Rectal smooth muscle tissue (tissue), 1 donor: ENCODE results near the gene PCNX2.
"Not testable (repeated sequence)": the region's sequence is repeated elsewhere in the genome, so short reads cannot be mapped to it uniquely, and the experiment has no call there.

Experiments
- H3K27ac ChIP-seq: one replicate; pipeline ENCODE4 v1.7.0; 2013; ENCODE audit warnings: low read depth, low read length, inconsistent platforms
- H3K27me3 ChIP-seq: one replicate; pipeline ENCODE4 v1.7.0; 2013; ENCODE audit warnings: low read length; ENCODE audit not compliant: control insufficient read depth, insufficient read depth
- H3K36me3 ChIP-seq: one replicate; pipeline ENCODE4 v1.7.0; 2013; ENCODE audit warnings: low read length; ENCODE audit not compliant: control insufficient read depth, insufficient read depth
- H3K4me1 ChIP-seq: one replicate; pipeline ENCODE4 v1.7.0; 2013; ENCODE audit warnings: low read length; ENCODE audit not compliant: control insufficient read depth, insufficient read depth
- H3K4me3 ChIP-seq: one replicate; pipeline ENCODE4 v1.7.0; 2013; ENCODE audit warnings: low read length
- H3K9ac ChIP-seq: one replicate; pipeline ENCODE4 v1.7.0; 2013; ENCODE audit warnings: low read length

Gene PCNX2

DNA sequence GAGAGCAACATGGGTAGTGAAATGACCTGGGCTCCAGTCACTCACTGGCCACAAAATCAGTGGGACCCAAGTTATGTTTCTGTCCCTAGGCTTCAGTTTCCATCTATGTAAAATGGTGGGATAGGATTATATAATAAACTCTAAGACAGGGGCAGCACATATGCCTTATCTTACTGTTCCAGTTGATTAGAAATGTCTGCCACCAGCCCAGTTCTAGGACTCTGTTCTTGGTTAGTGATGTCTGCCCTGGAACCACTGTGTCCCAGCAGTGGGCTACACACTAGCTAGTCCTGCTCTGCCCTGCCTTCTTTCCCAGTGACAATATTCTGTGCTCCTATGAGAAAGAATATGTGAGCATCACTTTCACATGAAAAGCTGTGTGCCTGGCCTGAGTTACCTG lies 138.3 kb downstream of the PCNX2 start:
- H3K27ac ChIP-seq: no peak overlapping the region
- H3K27me3 ChIP-seq: no peaks in the 10 kb centered on the region
- no peaks in the 10 kb centered on the region for H3K4me1 ChIP-seq
- no peak overlapping the region for H3K9ac ChIP-seq
- peaks cover 2% of the 10 kb centered on the region for H3K36me3 ChIP-seq
- H3K4me3 ChIP-seq: no peak overlapping the region

DNA sequence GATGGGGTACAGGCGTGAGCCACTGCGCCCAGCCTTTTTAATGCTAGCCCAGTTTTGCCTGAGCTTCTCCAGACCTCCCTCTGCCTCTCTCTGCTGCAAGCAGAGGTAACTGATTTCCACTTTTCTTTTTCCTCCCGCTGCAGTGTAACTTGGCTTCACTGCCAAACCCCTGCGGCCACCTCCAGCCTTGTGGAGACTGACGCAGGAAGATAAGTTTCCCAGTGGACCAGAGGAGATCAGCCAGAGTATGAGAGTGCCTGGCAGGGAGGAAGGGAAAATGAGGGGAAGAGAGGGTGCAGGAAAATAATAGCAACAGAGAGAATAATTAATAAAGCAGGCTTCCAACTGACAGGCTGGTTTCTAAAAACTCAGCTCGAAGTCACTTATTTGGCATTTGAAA lies 143.7 kb downstream of the PCNX2 start:
- no peak overlapping the region for H3K27ac ChIP-seq
- no peak overlapping the region for H3K4me3 ChIP-seq
- H3K27me3 ChIP-seq: no peaks in the 10 kb centered on the region
- no peak overlapping the region for H3K9ac ChIP-seq
- no peaks in the 10 kb centered on the region for H3K4me1 ChIP-seq
- no peaks in the 10 kb centered on the region for H3K36me3 ChIP-seq

- no peak overlapping the region for H3K9ac ChIP-seq
- H3K27ac ChIP-seq: no peak overlapping the region
- no peak overlapping the region for H3K4me3 ChIP-seq
- H3K27me3 ChIP-seq: no peaks in the 10 kb centered on the region
- H3K4me1 ChIP-seq: no peaks in the 10 kb centered on the region
- H3K36me3 ChIP-seq: no peaks in the 10 kb centered on the region
Observed at GRCh38 chr1:233144434-233144833, 151.1 kb downstream of the PCNX2 start.

GRCh38 chr1:233143241-233143640 lies 152.3 kb downstream of the PCNX2 start:
- H3K27ac ChIP-seq: no peak overlapping the region
- no peaks in the 10 kb centered on the region for H3K27me3 ChIP-seq
- H3K4me1 ChIP-seq: no peaks in the 10 kb centered on the region
- no peak overlapping the region for H3K9ac ChIP-seq
- no peak overlapping the region for H3K4me3 ChIP-seq
- no peaks in the 10 kb centered on the region for H3K36me3 ChIP-seq

DNA sequence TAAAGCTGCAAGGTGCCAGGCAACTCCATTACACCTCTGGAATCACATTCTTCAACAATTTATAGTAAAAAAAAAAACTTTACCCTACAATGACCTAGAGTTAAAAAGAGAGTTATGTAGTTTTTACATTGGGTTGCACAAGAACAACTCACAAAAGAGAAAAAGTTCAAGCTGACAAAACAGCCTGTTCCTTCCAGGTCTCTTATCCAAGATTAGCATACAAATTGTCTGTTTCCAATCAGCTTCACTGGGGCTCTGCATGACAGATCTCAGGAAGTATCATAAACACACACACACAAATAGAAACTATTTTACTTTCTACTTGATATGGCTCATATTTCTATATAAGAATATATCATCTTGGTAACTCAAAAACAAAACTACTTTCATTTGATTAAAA lies 154.6 kb downstream of the PCNX2 start:
- Histone ChIP-seq H3K27me3 (no peaks in the 10 kb centered on the region), H3K4me3 (no peak overlapping the region), H3K9ac (no peak overlapping the region), H3K36me3 (no peaks in the 10 kb centered on the region), H3K4me1 (no peaks in the 10 kb centered on the region), H3K27ac (no peak overlapping the region)

DNA sequence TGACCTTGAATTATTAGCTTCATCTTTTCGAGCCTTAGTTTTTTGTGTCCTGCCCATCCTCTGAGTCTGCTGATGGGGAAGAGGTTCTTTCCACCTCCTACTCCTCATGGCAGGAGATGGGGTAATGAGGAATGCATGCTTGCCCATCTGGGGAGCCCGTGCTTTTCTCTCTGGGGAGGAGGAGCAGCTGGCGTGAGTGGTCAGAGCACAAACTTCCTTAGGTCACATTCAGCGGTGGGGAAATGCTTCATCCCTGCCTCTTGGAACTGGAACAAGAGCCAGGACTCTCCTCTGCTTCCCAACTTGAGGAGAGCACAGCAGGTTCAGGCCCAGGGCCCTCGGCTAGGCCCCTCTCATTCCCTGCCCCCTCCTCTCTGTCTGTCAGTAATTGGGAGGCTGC lies 155.0 kb downstream of the PCNX2 start:
- H3K27me3 ChIP-seq: no peaks in the 10 kb centered on the region
- H3K27ac ChIP-seq: no peak overlapping the region
- H3K9ac ChIP-seq: no peak overlapping the region
- H3K36me3 ChIP-seq: no peaks in the 10 kb centered on the region
- H3K4me1 ChIP-seq: no peaks in the 10 kb centered on the region
- H3K4me3 ChIP-seq: no peak overlapping the region

DNA sequence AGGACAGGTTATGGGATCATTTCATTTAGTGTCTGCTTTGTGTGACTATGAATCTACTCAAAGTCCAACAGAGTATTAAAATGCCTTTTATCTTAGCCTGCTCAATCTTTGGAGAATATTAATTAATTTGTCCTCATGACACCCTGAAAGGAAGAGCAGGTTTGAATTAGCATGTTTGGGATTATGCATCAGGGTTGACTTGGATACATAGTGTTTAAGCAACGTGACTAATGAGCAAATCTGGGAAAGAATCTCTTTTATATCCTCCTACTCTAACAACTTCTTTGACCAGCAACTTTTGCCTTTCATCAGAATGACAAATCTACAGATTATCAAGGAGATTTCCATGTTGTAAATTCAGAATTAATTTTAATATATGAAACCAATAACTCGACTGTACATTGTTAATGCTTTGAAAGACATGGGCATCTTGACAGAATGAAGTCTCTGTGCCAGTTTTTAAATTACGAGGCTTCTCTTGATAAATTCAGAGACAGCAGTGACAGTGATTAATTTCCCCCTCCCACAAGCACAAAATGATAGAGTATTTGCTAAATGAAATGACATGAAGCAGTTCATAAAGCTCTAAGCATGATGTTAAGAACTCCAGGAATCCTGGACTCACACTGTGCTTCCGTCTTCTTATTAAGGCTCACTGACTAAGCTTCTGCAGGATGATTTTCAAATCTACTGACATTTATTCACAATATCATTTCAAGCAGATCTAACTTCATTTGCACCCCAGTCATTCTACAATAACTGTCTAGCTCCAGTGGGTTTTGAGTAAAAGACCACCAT lies 156.5 kb downstream of the PCNX2 start:
- H3K9ac ChIP-seq: no peak overlapping the region
- H3K4me3 ChIP-seq: no peak overlapping the region
- H3K36me3 ChIP-seq: no peaks in the 10 kb centered on the region
- H3K27ac ChIP-seq: no peak overlapping the region
- H3K27me3 ChIP-seq: no peaks in the 10 kb centered on the region
- H3K4me1 ChIP-seq: no peaks in the 10 kb centered on the region

GRCh38 chr1:233135833-233136232 lies 159.7 kb downstream of the PCNX2 start:
- no peak overlapping the region for H3K27ac ChIP-seq
- no peaks in the 10 kb centered on the region for H3K27me3 ChIP-seq
- no peaks in the 10 kb centered on the region for H3K36me3 ChIP-seq
- H3K4me3 ChIP-seq: no peak overlapping the region
- H3K9ac ChIP-seq: no peak overlapping the region
- H3K4me1 ChIP-seq: no peaks in the 10 kb centered on the region

- Histone ChIP-seq H3K36me3 (no peaks in the 10 kb centered on the region), H3K9ac (no peak overlapping the region), H3K27ac (no peak overlapping the region), H3K27me3 (no peaks in the 10 kb centered on the region), H3K4me3 (no peak overlapping the region), H3K4me1 (no peaks in the 10 kb centered on the region)
Observed at GRCh38 chr1:233132445-233132844, 163.1 kb downstream of the PCNX2 start.

GRCh38 chr1:233129031-233129430 lies 166.5 kb downstream of the PCNX2 start:
- not testable (repeated sequence) for H3K27me3 ChIP-seq, H3K4me1 ChIP-seq, H3K36me3 ChIP-seq, H3K27ac ChIP-seq, H3K9ac ChIP-seq, H3K4me3 ChIP-seq

- no peaks in the 10 kb centered on the region for H3K36me3 ChIP-seq
- H3K4me3 ChIP-seq: no peak overlapping the region
- no peak overlapping the region for H3K27ac ChIP-seq
- no peaks in the 10 kb centered on the region for H3K27me3 ChIP-seq
- H3K9ac ChIP-seq: no peak overlapping the region
- H3K4me1 ChIP-seq: no peaks in the 10 kb centered on the region
Observed at GRCh38 chr1:233127157-233127556, 168.4 kb downstream of the PCNX2 start.

GRCh38 chr1:233122779-233123178 lies 172.7 kb downstream of the PCNX2 start:
- Histone ChIP-seq H3K4me3 (no peak overlapping the region), H3K27me3 (no peaks in the 10 kb centered on the region), H3K27ac (no peak overlapping the region), H3K36me3 (no peaks in the 10 kb centered on the region), H3K4me1 (no peaks in the 10 kb centered on the region), H3K9ac (no peak overlapping the region)

DNA sequence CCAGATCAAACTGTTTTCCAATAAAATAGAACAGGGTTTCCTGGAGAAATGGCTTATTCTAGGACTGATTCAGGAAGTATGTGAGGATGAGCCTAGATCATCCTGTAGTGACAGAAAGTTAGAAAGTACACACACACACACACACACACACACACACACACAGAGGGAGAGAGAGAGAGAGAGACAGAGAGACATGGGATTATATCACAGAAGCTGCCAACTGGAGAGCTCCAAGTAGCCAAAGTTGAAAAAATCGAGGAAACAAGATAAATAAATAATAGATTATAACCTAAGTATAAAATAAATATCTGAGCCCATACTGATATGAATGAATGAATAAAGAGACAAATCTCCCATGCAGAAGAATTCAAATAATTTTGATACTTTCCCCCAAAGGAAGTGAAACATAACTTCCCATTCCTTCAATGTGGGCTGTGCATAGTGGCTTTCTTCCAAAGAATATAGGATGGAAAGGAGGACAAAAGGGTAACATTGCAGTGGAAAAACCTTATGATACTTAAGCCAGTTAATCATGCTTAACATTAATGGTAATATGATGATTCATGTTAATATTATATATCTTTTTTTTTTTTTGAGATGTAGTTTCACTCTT lies 173.5 kb downstream of the PCNX2 start:
- no peak overlapping the region for H3K27ac ChIP-seq
- no peak overlapping the region for H3K4me3 ChIP-seq
- H3K36me3 ChIP-seq: no peaks in the 10 kb centered on the region
- H3K9ac ChIP-seq: no peak overlapping the region
- no peaks in the 10 kb centered on the region for H3K27me3 ChIP-seq
- H3K4me1 ChIP-seq: no peaks in the 10 kb centered on the region
